Stimulated activated CD8-positive, alpha-beta memory T cell treated with anti-CD3 and anti-CD28 coated beads, Interleukin-15, amount 100 ng/mL, for 4 hours (primary cell): ENCODE results near the gene GNAS-AS1.

ENCODE experiments used
- DNase-seq, 2 donors: peaks; one replicate each; pipeline ENCODE4 v3.0.0-alpha.2; 2020; ENCODE audit warnings: low read depth in 2 of 2

Gene GNAS-AS1

GRCh38 chr20:58781138-58781537 is 69.6 kb downstream of the GNAS-AS1 start:
- no peak for DNase-seq

- DNase-seq = no peak
Observed at GRCh38 chr20:58778760-58779159, 71.9 kb downstream of the GNAS-AS1 start.

- DNase-seq = no peak
Observed at GRCh38 chr20:58777657-58778056, 73.0 kb downstream of the GNAS-AS1 start.

- no peak for DNase-seq
Observed at GRCh38 chr20:58776109-58776508, 74.6 kb downstream of the GNAS-AS1 start.

GRCh38 chr20:58775371-58775770 is 75.3 kb downstream of the GNAS-AS1 start:
- DNase-seq = no peak

- DNase-seq = no peak
Observed at GRCh38 chr20:58774667-58775263, 75.9 kb downstream of the GNAS-AS1 start.

GRCh38 chr20:58774214-58774613 is 76.5 kb downstream of the GNAS-AS1 start:
- no peak for DNase-seq

- DNase-seq = no peak
Observed at GRCh38 chr20:58772786-58773185, 77.9 kb downstream of the GNAS-AS1 start.
